Right lobe of liver (tissue), 4 donors: ENCODE results near the gene SHISA4.

Experiments used
- CTCF ChIP-seq, 4 donors: fragments of 200-600 bp in 3 of 4; fragments of 450-650 bp in 1 of 4; IDR thresholded peaks; one replicate each; pipeline versions ENCODE4 v1.5.1 to v1.8.0; 2016 to 2022; ENCODE audit warnings: antibody characterized with exemption in 4 of 4, mild to moderate bottlenecking in 2 of 4
- POLR2A ChIP-seq: fragments of 450-650 bp; IDR thresholded peaks from one replicate; pipeline ENCODE4 v1.6.1; 2017; ENCODE audit warnings: antibody characterized with exemption, mild to moderate bottlenecking
- donor health status: DM: no; HTN: no; CAD: no.
- donor health status: DM: no; HTN: no; CAD: no.
- donor health status: DM: no; HTN: yes; CAD: no.

- TF ChIP-seq CTCF (IDR thresholded peaks at IDR 0.05): no peak
- TF ChIP-seq POLR2A: no peak
These were observed 4.7 kb downstream of the SHISA4 start for GRCh38 chr1:201893431-201893830.
